Measurements from ENCODE around the gene MEP1A.
A peak's percentile ranks its signal among the peaks of the same experiment; 100 is the strongest.

The MEP1A gene

GRCh38 chr6:46789434-46790354 lies 3.5 kb upstream of the MEP1A start:
- Histone ChIP-seq H4K8ac (ENCODE audit: low read length) (no peak overlapping the region), H3K27me3 (ENCODE audit: control insufficient read depth in 1 of 2, insufficient read depth in 1 of 2, low read length in 2 of 2) (no peaks in the 10 kb centered on the region), H4K91ac (ENCODE audit: low read length) (no peak overlapping the region)

GRCh38 chr6:46790355-46790874 lies 2.8 kb upstream of the MEP1A start:
- Histone ChIP-seq H3K4me3 (ENCODE audit: insufficient read depth in 1 of 2, low read depth in 1 of 2, low read length in 2 of 2) (no peak overlapping the region), H3K79me1 (replicated peaks; ENCODE audit: low read length, poor library complexity, severe bottlenecking) (no peaks in the 10 kb centered on the region), H2AFZ (ENCODE audit: low read depth, low read length) (no peak overlapping the region), H3K27me3 (ENCODE audit: control insufficient read depth in 1 of 2, insufficient read depth in 1 of 2, low read length in 2 of 2) (no peaks in the 10 kb centered on the region), H3K4ac (ENCODE audit: low read depth in 1 of 2, low read length in 2 of 2) (no peak overlapping the region), H3K4me2 (ENCODE audit: low read length, poor library complexity, severe bottlenecking) (no peak overlapping the region), H2BK12ac (ENCODE audit: low read length in 2 of 2) (no peak overlapping the region), H3K9ac (ENCODE audit: low read length) (no peak overlapping the region), H3K36me3 (ENCODE audit: control insufficient read depth in 1 of 2, insufficient read depth in 2 of 2, low read depth in 1 of 2, low read length in 2 of 2) (no peaks in the 10 kb centered on the region), H3K9me3 (ENCODE audit: control insufficient read depth, low read length) (no peaks in the 10 kb centered on the region), H2BK15ac (ENCODE audit: low read depth, poor library complexity, severe bottlenecking) (no peak overlapping the region), H2BK120ac (ENCODE audit: low read depth, low read length) (no peak overlapping the region), H4K91ac (ENCODE audit: low read length) (no peak overlapping the region), H2BK5ac (ENCODE audit: low read depth, low read length, poor library complexity, severe bottlenecking) (no peak overlapping the region), H2AK5ac (ENCODE audit: low read length, severe bottlenecking) (no peak overlapping the region), H3K27ac (ENCODE audit: low read length, poor library complexity, severe bottlenecking) (no peak overlapping the region), H4K8ac (ENCODE audit: low read length) (no peak overlapping the region), H3K23ac (ENCODE audit: low read length in 2 of 2) (no peak overlapping the region), H3K14ac (ENCODE audit: low read length in 2 of 2) (no peak overlapping the region), H3K18ac (ENCODE audit: low read depth in 1 of 2, low read length in 2 of 2) (no peak overlapping the region), H3K4me1 (ENCODE audit: control insufficient read depth, insufficient read depth, low read depth, low read length) (no peaks in the 10 kb centered on the region)
- no peak for DNase-seq

More at GRCh38 chr6:46789434-46790354, 3.5 kb upstream of the MEP1A start:
- 79% methylated on average over 3 of the region's 4 CpGs for WGBS
- no peaks in the 10 kb centered on the region for H3K79me1 ChIP-seq (replicated peaks; ENCODE audit: low read length, poor library complexity, severe bottlenecking)
- H2AFZ ChIP-seq (ENCODE audit: low read depth, low read length) = no peak overlapping the region
- H2BK5ac ChIP-seq (ENCODE audit: low read depth, low read length, poor library complexity, severe bottlenecking) = no peak overlapping the region
- no peaks in the 10 kb centered on the region for H3K36me3 ChIP-seq (ENCODE audit: control insufficient read depth in 1 of 2, insufficient read depth in 2 of 2, low read depth in 1 of 2, low read length in 2 of 2)
- no peak overlapping the region for H2BK120ac ChIP-seq (ENCODE audit: low read depth, low read length)
- H3K4me3 ChIP-seq (ENCODE audit: insufficient read depth in 1 of 2, low read depth in 1 of 2, low read length in 2 of 2) = no peak overlapping the region
- no peak overlapping the region for H3K4ac ChIP-seq (ENCODE audit: low read depth in 1 of 2, low read length in 2 of 2)
- H3K4me1 ChIP-seq (ENCODE audit: control insufficient read depth, insufficient read depth, low read depth, low read length) = no peaks in the 10 kb centered on the region
- H2AK5ac ChIP-seq (ENCODE audit: low read length, severe bottlenecking) = no peak overlapping the region
- DNase-seq = no peak
- H3K14ac ChIP-seq (ENCODE audit: low read length in 2 of 2) = no peak overlapping the region
- no peak overlapping the region for H3K27ac ChIP-seq (ENCODE audit: low read length, poor library complexity, severe bottlenecking)
- H2BK15ac ChIP-seq (ENCODE audit: low read depth, poor library complexity, severe bottlenecking) = no peak overlapping the region
- H3K9ac ChIP-seq (ENCODE audit: low read length) = no peak overlapping the region
- H2BK12ac ChIP-seq (ENCODE audit: low read length in 2 of 2) = no peak overlapping the region
- H3K18ac ChIP-seq (ENCODE audit: low read depth in 1 of 2, low read length in 2 of 2) = no peak overlapping the region
- no peaks in the 10 kb centered on the region for H3K9me3 ChIP-seq (ENCODE audit: control insufficient read depth, low read length)
- no peak overlapping the region for H3K23ac ChIP-seq (ENCODE audit: low read length in 2 of 2)
- no peak overlapping the region for H3K4me2 ChIP-seq (ENCODE audit: low read length, poor library complexity, severe bottlenecking)

- no peaks in the 10 kb centered on the region for H3K36me3 ChIP-seq (ENCODE audit: control insufficient read depth in 1 of 2, insufficient read depth in 2 of 2, low read depth in 1 of 2, low read length in 2 of 2)
- H3K27me3 ChIP-seq (ENCODE audit: control insufficient read depth in 1 of 2, insufficient read depth in 1 of 2, low read length in 2 of 2) = peaks cover 0 to 3% of the 10 kb centered on the region in 2 experiments
- H3K4me1 ChIP-seq (ENCODE audit: control insufficient read depth, insufficient read depth, low read depth, low read length) = no peaks in the 10 kb centered on the region
- H3K4me3 ChIP-seq (ENCODE audit: insufficient read depth in 1 of 2, low read depth in 1 of 2, low read length in 2 of 2) = no peak overlapping the region
- no peaks in the 10 kb centered on the region for H3K79me1 ChIP-seq (replicated peaks; ENCODE audit: low read length, poor library complexity, severe bottlenecking)
- H3K4me2 ChIP-seq (ENCODE audit: low read length, poor library complexity, severe bottlenecking) = no peak overlapping the region
- H2BK120ac ChIP-seq (ENCODE audit: low read depth, low read length) = no peak overlapping the region
- DNase-seq = no peak
- H3K9me3 ChIP-seq (ENCODE audit: control insufficient read depth, low read length) = no peaks in the 10 kb centered on the region
- no peak overlapping the region for H2BK5ac ChIP-seq (ENCODE audit: low read depth, low read length, poor library complexity, severe bottlenecking)
- H2AK5ac ChIP-seq (ENCODE audit: low read length, severe bottlenecking) = no peak overlapping the region
- H2BK12ac ChIP-seq (ENCODE audit: low read length in 2 of 2) = no peak overlapping the region
- H4K8ac ChIP-seq (ENCODE audit: low read length) = no peak overlapping the region
- 40% methylated on average over 1 of the region's 1 CpG for WGBS
- no peak overlapping the region for H2BK15ac ChIP-seq (ENCODE audit: low read depth, poor library complexity, severe bottlenecking)
- no peak overlapping the region for H3K27ac ChIP-seq (ENCODE audit: low read length, poor library complexity, severe bottlenecking)
- no peak overlapping the region for H2AFZ ChIP-seq (ENCODE audit: low read depth, low read length)
- no peak overlapping the region for H3K9ac ChIP-seq (ENCODE audit: low read length)
- no peak overlapping the region for H3K23ac ChIP-seq (ENCODE audit: low read length in 2 of 2)
- no peak overlapping the region for H3K14ac ChIP-seq (ENCODE audit: low read length in 2 of 2)
- no peak overlapping the region for H4K91ac ChIP-seq (ENCODE audit: low read length)
- no peak overlapping the region for H3K4ac ChIP-seq (ENCODE audit: low read depth in 1 of 2, low read length in 2 of 2)
- H3K18ac ChIP-seq (ENCODE audit: low read depth in 1 of 2, low read length in 2 of 2) = no peak overlapping the region
Measured at GRCh38 chr6:46792635-46793034, 554 bp upstream of the MEP1A start.

- Histone ChIP-seq H3K9me3 (ENCODE audit: control insufficient read depth, low read length) (no peaks in the 10 kb centered on the region), H3K79me1 (replicated peaks; ENCODE audit: low read length, poor library complexity, severe bottlenecking) (no peaks in the 10 kb centered on the region), H3K36me3 (ENCODE audit: control insufficient read depth in 1 of 2, insufficient read depth in 2 of 2, low read depth in 1 of 2, low read length in 2 of 2) (no peaks in the 10 kb centered on the region), H3K4me1 (ENCODE audit: control insufficient read depth, insufficient read depth, low read depth, low read length) (no peaks in the 10 kb centered on the region), H3K4me3 (ENCODE audit: insufficient read depth in 1 of 2, low read depth in 1 of 2, low read length in 2 of 2) (no peak overlapping the region), H2BK120ac (ENCODE audit: low read depth, low read length) (no peak overlapping the region), H3K27ac (ENCODE audit: low read length, poor library complexity, severe bottlenecking) (no peak overlapping the region), H4K8ac (ENCODE audit: low read length) (no peak overlapping the region), H3K23ac (ENCODE audit: low read length in 2 of 2) (no peak overlapping the region), H2BK15ac (ENCODE audit: low read depth, poor library complexity, severe bottlenecking) (no peak overlapping the region), H2BK5ac (ENCODE audit: low read depth, low read length, poor library complexity, severe bottlenecking) (no peak overlapping the region), H2BK12ac (ENCODE audit: low read length in 2 of 2) (no peak overlapping the region), H3K18ac (ENCODE audit: low read depth in 1 of 2, low read length in 2 of 2) (no peak overlapping the region), H3K4ac (ENCODE audit: low read depth in 1 of 2, low read length in 2 of 2) (no peak overlapping the region), H3K9ac (ENCODE audit: low read length) (no peak overlapping the region), H3K27me3 (ENCODE audit: control insufficient read depth in 1 of 2, insufficient read depth in 1 of 2, low read length in 2 of 2) (peaks cover 0 to 3% of the 10 kb centered on the region in 2 experiments), H3K4me2 (ENCODE audit: low read length, poor library complexity, severe bottlenecking) (no peak overlapping the region), H2AK5ac (ENCODE audit: low read length, severe bottlenecking) (no peak overlapping the region), H3K14ac (ENCODE audit: low read length in 2 of 2) (no peak overlapping the region), H2AFZ (ENCODE audit: low read depth, low read length) (no peak overlapping the region), H4K91ac (ENCODE audit: low read length) (no peak overlapping the region)
- 56% methylated on average over 2 of the region's 3 CpGs for WGBS
- DNase-seq = peak; percentile 2
Measured at GRCh38 chr6:46794068-46794467, 879 bp downstream of the MEP1A start.
